Measurements from ENCODE around the gene RRP12. TPM values are rescaled to one million over a fixed set of nuclear protein-coding genes. Genes with fewer than 3 reads are reported as not detected.
A peak's percentile ranks its signal among the peaks of the same experiment; 100 is the strongest.

RRP12 gene
- total RNA-seq, 1 experiment from 2014 or later: 34.4 TPM

GRCh38 chr10:97406064-97406463, 4.9 kb upstream of the RRP12 start:
- no peak overlapping the region for H3K9ac ChIP-seq (ENCODE audit: low read length)
- H3K36me3 ChIP-seq (ENCODE audit: low read depth, low read length): no peaks in the 10 kb centered on the region
- DNase-seq: no peak
- H3K27ac ChIP-seq (ENCODE audit: low read length): no peak overlapping the region
- no peak overlapping the region for H2AFZ ChIP-seq (ENCODE audit: low read length)
- H3F3A ChIP-seq (ENCODE audit: low read length, unreplicated experiment): no peaks in the 10 kb centered on the region
- peaks cover under 1% of the 10 kb centered on the region; the same call in 1 of the 2 replicates for H3K79me2 ChIP-seq (ENCODE audit: low read length)
- no peaks in the 10 kb centered on the region for H3K9me2 ChIP-seq (replicated peaks; ENCODE audit: low read length)
- ChIA-PET POLR2A (ENCODE audit: unreplicated experiment) (no interaction called here), CTCF (no interaction called here)
- H3K4me3 ChIP-seq (ENCODE audit: low read length): no peak overlapping the region
- BruUV-seq (replicated peaks): no TSS peak
- H3K4me1 ChIP-seq (ENCODE audit: insufficient read depth, low read length): peaks cover 21% of the 10 kb centered on the region
- intact Hi-C loops (cut with micrococcal nuclease): loop anchor here (2.0 kb wide), 2 partner anchors 21 to 207 kb away; partner anchors contain the start of gene PGAM1
- TF ChIP-seq EZH2phosphoT487 (IDR thresholded peaks at IDR 0.05; ENCODE audit: borderline replicate concordance, low read length) (no peak), EZH2 (IDR thresholded peaks at IDR 0.05; ENCODE audit: low read length, unreplicated experiment) (no peak)
- TF ChIP-seq, protein P1, sequence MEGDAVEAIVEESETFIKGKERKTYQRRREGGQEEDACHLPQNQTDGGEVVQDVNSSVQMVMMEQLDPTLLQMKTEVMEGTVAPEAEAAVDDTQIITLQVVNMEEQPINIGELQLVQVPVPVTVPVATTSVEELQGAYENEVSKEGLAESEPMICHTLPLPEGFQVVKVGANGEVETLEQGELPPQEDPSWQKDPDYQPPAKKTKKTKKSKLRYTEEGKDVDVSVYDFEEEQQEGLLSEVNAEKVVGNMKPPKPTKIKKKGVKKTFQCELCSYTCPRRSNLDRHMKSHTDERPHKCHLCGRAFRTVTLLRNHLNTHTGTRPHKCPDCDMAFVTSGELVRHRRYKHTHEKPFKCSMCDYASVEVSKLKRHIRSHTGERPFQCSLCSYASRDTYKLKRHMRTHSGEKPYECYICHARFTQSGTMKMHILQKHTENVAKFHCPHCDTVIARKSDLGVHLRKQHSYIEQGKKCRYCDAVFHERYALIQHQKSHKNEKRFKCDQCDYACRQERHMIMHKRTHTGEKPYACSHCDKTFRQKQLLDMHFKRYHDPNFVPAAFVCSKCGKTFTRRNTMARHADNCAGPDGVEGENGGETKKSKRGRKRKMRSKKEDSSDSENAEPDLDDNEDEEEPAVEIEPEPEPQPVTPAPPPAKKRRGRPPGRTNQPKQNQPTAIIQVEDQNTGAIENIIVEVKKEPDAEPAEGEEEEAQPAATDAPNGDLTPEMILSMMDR (conservative IDR thresholded peaks at IDR 0.05; ENCODE audit: low read depth, low read length): no peak
- no peak overlapping the region for H3K4me2 ChIP-seq (ENCODE audit: low read length)
- H4K20me1 ChIP-seq (ENCODE audit: low read length): no peaks in the 10 kb centered on the region
- no peaks in the 10 kb centered on the region for H3K9me3 ChIP-seq (ENCODE audit: low read length)
- no peaks in the 10 kb centered on the region for H3K27me3 ChIP-seq (ENCODE audit: low read length)
- no peak for ATAC-seq

- CTCF ChIA-PET: no interaction called here
- H3K79me2 ChIP-seq (ENCODE audit: low read length): peaks cover 18% of the 10 kb centered on the region
- no peak for DNase-seq
- no peaks in the 10 kb centered on the region for H3K27me3 ChIP-seq (ENCODE audit: low read length)
- H3K4me3 ChIP-seq (ENCODE audit: low read length): no peak overlapping the region
- no peaks in the 10 kb centered on the region for H3F3A ChIP-seq (ENCODE audit: low read length, unreplicated experiment)
- no peak overlapping the region for H3K4me2 ChIP-seq (ENCODE audit: low read length)
- H3K27ac ChIP-seq (ENCODE audit: low read length): no peak overlapping the region
- POLR2A ChIA-PET (ENCODE audit: unreplicated experiment): no interaction called here
- intact Hi-C loops (cut with micrococcal nuclease): no loop called here
- H3K9ac ChIP-seq (ENCODE audit: low read length): no peak overlapping the region
- no peaks in the 10 kb centered on the region for H3K9me3 ChIP-seq (ENCODE audit: low read length)
- no peaks in the 10 kb centered on the region for H3K36me3 ChIP-seq (ENCODE audit: low read depth, low read length)
- H2AFZ ChIP-seq (ENCODE audit: low read length): no peak overlapping the region
- BruUV-seq (replicated peaks): no TSS peak
- H4K20me1 ChIP-seq (ENCODE audit: low read length): no peaks in the 10 kb centered on the region
- ATAC-seq: no peak
- TF ChIP-seq EZH2phosphoT487 (IDR thresholded peaks at IDR 0.05; ENCODE audit: borderline replicate concordance, low read length): no peak
- TF ChIP-seq, protein P1 (conservative IDR thresholded peaks at IDR 0.05; ENCODE audit: low read depth, low read length): no peak
- TF ChIP-seq EZH2 (IDR thresholded peaks at IDR 0.05; ENCODE audit: low read length, unreplicated experiment): no peak
- H3K9me2 ChIP-seq (replicated peaks; ENCODE audit: low read length): no peaks in the 10 kb centered on the region
- H3K4me1 ChIP-seq (ENCODE audit: insufficient read depth, low read length): peaks cover 21% of the 10 kb centered on the region
Observed at GRCh38 chr10:97404044-97404443, 2.9 kb upstream of the RRP12 start.

DNA sequence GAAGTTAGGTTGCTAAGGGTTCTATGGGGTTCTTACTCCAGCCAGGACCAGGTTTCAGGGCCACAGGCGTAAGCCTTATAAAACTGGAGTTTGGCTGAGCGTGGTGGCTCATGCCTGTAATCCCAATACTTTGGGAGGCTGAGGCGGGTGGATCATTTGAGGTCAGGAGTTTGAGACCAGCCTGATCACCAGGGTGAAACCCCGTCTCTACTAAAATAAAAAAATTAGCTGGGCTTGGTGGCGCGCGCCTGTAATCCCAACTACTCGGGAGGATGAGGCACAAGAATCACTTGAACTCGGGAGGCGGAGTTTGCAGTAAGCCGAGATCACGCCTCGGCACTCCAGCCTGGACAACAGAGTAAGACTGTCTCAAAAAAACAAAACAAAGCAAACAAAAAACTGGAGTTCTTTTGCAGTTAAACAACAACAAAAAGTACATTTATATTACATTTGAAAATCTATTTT, 347 bp upstream of the RRP12 start:
- H3K79me2 ChIP-seq (ENCODE audit: low read length): peaks cover 19% of the 10 kb centered on the region
- no peaks in the 10 kb centered on the region for H4K20me1 ChIP-seq (ENCODE audit: low read length)
- peak overlapping the region; percentile 96; the same call in 1 of the 2 replicates for H3K9ac ChIP-seq (ENCODE audit: low read length)
- H3K4me2 ChIP-seq (ENCODE audit: low read length): peak overlapping the region; percentile 97
- TF ChIP-seq EZH2phosphoT487 (IDR thresholded peaks at IDR 0.05; ENCODE audit: borderline replicate concordance, low read length) (no peak), EZH2 (IDR thresholded peaks at IDR 0.05; ENCODE audit: low read length, unreplicated experiment) (no peak)
- TF ChIP-seq, protein P1 (conservative IDR thresholded peaks at IDR 0.05; ENCODE audit: low read depth, low read length): no peak
- no peaks in the 10 kb centered on the region for H3F3A ChIP-seq (ENCODE audit: low read length, unreplicated experiment)
- no peaks in the 10 kb centered on the region for H3K9me3 ChIP-seq (ENCODE audit: low read length)
- ATAC-seq (no peak), DNase-seq (no peak)
- peaks cover 4% of the 10 kb centered on the region; the same call in 1 of the 2 replicates for H3K4me1 ChIP-seq (ENCODE audit: insufficient read depth, low read length)
- peak overlapping the region; percentile 69 for H2AFZ ChIP-seq (ENCODE audit: low read length)
- H3K27ac ChIP-seq (ENCODE audit: low read length): peak overlapping the region; percentile 80; the same call in 1 of the 2 replicates
- no TSS peak for BruUV-seq (replicated peaks)
- H3K9me2 ChIP-seq (replicated peaks; ENCODE audit: low read length): no peaks in the 10 kb centered on the region
- ChIA-PET POLR2A (ENCODE audit: unreplicated experiment) (interaction anchor here (0.6 kb wide), 1 partner anchor 104 kb away, joined by 5 read pairs; no protein-coding TSS in a partner anchor), CTCF (interaction anchor here (0.6 kb wide), 1 partner anchor 56 kb away, joined by 4 read pairs; no protein-coding TSS in a partner anchor)
- peak overlapping the region; percentile 99 for H3K4me3 ChIP-seq (ENCODE audit: low read length)
- H3K36me3 ChIP-seq (ENCODE audit: low read depth, low read length): peaks cover 1% of the 10 kb centered on the region; the same call in 1 of the 2 replicates
- intact Hi-C loops (cut with micrococcal nuclease): no loop called here
- no peaks in the 10 kb centered on the region for H3K27me3 ChIP-seq (ENCODE audit: low read length)

All from PC-3 (cell line).